Stromal cell of bone marrow (primary cell): Measurements from ENCODE around the gene EWSR1.

ENCODE experiments used
- DNase-seq: peaks from one replicate; pipeline ENCODE4 v3.0.0-alpha.2; 2012; ENCODE audit warnings: low read depth

Gene EWSR1

DNA sequence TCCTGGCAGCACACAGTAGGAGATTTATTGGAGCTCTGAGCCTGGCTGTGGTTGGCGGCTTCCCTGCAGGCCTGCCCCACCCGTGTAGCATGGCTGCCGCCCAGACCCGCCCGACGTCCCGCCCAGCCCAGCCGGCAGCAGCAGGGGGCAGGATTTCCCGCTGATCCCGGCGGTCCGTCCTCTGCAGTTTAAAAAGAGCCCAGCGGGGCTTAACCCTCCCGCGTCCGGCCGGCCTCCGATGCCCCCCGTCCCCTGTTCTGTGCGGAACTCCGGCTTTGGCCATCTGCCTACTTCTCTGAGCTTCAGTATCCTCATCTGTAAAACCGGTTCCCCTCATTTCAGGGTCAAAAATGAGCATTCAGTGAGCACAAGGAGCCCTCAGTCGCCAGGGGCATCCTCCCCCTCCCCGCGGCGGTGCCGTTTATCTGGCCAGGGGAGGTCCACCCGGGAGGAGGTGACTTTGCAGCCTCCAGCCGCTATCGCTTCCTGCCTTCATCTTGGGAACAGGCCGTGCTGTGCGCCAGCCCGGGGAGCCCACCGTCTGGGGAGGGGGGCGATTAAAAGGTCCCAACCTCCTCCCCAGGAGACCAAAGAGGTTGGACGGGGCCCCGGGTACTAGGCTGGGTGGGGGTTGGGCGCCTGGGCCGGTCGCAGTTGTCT is 38.2 kb downstream of the EWSR1 start, which contains the start of gene GAS2L1:
GAS2L1 (plus strand) TSS at position 476 of the 660 bp plus-strand sequence. CDS start 1,456 bp downstream, outside the sequence.
- peak; percentile 68 for DNase-seq

DNA sequence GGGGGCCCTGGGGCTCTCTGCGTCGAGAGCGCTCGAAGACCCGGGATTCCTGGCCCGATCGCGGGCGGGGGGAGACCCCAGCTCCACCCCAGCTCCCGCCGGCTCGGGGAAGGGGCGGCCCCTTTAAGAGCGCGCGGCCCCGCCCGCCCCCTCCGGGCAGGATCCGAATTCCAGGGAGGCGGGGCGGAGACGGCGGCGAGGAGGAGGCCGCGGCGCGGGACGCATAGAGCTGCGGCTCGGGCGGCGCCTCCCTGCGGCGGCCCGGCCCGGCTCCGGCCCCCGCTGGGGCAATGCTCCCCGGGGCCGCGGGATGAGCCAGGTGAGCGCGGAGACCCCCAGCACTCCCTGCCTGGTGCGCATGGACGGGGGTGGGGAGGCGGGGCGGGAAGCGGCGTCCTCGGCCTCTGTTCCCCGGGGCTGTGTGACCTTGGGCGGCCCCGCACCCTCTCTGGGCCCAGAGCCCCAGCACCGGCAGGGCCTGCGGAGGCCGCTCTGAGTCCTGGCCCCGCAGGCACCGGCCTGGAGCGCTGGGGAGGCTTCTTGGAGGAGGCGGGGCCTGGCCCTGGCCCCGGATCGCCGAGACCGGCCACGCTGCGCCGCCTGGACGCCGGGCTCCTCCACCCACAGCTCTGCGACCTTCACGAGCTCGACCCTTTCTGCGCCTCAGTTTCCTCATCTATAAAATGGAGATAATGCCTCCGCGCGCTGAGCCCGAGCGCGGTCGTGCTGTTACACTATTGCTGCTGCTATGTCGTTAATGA is 38.9 kb downstream of the EWSR1 start:
- peak; percentile 51 for DNase-seq

DNA sequence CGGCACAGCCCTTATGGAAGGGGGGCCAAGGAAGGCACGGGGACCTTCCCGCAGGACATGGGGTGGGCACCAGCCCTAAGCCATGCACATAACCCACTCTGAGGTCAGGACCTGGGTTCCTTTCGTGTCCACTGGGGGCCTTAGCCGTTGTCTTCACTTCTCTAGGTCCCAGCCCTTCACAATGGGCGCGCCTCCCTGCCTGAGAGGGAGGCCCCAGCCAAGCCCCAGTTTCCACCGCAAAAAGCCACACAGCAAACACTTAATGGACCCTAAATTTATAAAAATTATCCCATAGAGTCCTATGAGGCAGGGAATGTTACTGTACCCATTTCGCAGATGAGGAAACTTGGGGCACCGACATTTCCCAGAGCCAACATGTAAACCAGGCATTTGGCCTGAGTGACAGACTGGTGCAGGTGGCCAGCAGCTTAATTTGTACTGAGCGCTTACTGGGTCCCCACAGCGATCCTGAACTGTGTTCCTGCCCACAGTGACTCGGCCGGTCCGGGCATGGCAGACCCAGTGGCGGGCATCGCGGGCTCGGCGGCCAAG is 39.6 kb downstream of the EWSR1 start:
- no peak for DNase-seq

DNA sequence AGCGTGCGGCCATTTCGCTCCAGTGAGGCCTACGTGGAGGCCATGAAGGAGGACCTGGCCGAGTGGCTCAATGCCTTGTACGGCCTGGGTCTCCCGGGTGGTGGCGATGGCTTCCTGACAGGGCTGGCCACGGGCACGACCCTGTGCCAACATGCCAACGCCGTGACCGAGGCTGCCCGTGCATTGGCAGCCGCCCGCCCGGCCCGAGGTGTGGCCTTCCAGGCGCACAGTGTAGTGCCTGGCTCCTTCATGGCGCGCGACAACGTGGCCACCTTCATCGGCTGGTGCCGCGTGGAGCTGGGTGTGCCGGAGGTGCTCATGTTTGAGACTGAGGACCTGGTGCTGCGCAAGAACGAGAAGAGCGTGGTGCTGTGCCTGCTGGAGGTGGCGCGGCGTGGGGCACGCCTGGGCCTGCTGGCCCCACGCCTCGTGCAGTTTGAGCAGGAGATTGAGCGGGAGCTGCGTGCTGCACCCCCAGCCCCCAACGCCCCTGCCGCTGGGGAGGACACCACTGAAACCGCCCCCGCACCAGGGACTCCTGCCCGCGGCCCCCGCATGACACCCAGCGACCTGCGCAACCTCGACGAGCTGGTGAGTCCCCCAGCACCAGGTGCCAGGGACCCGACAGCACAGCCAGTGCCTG is 40.2 kb downstream of the EWSR1 start:
- DNase-seq: no peak

DNA sequence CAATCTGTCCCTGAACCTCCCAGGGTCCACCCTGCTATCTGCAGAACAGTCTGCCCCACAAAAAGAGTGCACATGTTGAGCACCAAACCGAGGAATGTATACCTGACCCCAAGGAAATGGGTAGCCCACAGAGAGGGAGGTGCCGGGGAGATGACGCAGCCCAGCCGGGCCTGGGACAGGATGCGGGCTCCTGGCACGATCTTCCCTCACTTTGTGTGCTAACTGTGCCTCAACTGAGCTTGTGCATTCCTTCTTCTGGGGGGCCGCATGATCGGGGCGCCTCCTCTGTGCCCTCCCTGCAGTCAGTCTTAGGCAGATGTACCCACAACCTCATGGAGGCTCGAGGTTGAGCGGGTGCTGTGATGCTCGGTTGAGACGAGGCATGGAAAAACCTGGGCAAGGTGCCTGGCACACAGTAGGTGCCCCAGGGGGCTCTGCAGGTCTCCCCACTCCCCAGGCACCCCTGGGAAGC is 40.8 kb downstream of the EWSR1 start:
- no peak for DNase-seq

DNA sequence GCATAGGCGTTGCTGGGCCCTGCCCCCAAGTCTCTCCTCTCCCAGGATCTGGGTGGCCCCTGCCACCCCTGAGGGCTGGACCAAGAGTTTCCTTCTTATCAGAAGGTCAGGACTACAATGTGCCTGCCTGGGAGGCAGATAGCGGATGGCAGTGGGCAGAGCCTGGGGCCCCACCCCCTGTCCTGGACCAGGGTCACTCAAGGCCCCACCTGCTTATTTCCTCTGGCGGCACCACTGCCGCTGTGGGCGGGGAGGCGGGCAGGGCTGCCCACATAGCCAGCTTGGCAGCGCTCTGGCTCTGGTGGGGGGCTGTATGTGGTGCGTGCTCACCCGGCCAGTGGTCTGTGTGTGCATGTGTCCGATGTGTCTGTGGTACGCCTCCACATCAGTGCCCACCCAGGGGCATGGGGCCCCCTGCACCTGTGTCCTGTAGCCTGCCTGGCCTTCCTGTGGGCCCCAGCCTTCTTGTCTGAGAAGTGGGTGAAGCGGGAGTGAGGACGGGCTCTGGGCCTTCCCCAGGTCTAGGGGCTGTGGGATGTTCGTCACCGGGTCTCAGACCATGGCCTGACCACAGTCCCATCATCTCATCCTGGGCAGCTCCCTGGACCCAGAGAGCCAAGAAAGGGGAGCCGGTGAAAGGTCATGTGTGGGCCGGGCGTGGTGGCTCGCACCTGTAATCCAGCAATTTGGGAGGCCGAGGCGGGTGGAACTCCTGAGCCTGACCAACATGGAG is 41.4 kb downstream of the EWSR1 start:
- no peak for DNase-seq

DNA sequence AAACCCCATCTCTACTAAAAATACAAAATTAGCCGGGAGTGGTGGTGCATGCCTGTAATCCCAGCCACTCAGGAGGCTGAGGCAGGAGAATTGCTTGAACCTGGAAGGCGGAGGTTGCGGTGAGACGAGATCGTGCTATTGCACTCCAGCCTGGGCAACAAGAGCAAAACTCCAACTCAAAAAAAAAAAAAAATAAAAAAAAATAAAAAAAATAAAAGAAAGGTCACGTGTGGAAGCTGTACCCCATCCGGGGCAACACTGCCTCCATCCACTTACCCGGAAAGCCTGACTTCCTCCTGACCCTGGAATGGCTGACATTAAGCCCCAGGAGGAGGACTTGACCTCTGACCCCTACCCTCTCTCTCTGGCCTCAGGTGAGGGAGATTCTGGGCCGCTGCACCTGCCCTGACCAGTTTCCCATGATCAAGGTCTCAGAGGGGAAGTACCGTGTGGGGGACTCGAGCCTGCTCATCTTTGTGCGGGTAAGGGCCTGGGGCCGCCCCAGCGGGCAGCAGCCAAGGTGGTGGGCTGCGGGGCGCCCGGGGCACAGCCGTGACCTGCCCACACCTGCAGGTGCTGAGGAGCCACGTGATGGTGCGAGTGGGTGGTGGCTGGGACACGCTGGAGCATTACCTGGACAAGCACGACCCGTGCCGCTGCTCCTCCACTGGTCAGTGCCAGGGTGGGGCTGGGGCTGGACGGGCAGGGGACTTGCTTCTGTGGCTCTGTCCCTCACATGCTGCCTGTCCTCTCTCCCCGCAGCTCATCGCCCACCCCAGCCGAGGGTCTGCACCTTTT is 42.2 kb downstream of the EWSR1 start:
- DNase-seq: no peak

DNA sequence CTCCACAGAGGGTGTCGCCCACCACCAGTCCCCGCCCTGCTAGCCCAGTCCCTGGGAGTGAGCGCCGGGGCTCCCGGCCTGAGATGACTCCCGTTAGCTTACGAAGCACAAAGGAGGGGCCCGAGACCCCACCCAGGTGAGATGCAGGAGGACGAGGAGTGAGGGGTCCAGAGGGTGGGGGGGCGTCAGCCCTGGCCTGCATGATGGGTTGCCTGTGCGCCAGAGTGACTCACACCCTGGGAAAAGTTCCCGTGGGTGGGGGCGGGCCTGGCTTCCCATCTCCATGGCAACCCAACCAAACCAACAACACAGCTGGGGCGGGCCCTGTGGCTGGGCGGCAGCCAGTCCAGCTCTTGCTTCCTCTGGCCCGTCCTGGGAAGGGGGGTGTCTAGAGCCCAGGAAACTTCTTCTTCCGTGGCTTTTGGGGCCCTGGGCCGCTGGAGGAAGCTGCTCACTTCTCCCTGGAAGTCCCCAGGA is 42.8 kb downstream of the EWSR1 start:
- peak; percentile 97 for DNase-seq

DNA sequence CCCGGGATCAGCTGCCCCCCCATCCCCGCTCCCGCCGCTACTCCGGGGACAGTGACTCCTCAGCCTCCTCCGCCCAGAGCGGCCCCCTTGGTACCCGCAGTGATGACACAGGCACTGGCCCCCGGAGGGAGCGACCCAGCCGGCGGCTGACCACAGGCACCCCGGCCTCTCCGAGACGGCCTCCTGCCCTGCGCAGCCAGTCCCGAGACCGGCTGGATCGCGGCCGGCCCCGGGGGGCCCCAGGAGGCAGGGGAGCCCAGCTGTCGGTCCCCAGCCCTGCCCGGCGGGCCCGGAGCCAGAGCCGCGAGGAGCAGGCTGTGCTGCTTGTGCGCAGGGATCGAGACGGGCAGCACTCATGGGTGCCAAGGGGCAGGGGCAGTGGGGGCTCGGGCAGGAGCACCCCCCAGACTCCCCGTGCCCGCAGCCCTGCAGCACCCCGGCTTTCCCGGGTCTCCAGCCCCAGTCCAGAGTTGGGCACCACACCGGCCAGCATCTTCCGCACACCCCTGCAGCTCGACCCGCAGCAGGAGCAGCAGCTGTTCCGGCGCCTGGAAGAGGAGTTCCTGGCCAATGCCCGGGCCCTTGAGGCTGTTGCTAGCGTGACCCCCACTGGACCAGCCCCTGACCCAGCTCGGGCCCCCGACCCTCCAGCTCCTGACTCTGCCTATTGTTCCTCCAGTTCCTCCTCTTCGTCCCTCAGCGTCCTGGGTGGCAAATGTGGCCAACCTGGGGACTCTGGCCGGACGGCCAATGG is 43.6 kb downstream of the EWSR1 start:
- no peak for DNase-seq

DNA sequence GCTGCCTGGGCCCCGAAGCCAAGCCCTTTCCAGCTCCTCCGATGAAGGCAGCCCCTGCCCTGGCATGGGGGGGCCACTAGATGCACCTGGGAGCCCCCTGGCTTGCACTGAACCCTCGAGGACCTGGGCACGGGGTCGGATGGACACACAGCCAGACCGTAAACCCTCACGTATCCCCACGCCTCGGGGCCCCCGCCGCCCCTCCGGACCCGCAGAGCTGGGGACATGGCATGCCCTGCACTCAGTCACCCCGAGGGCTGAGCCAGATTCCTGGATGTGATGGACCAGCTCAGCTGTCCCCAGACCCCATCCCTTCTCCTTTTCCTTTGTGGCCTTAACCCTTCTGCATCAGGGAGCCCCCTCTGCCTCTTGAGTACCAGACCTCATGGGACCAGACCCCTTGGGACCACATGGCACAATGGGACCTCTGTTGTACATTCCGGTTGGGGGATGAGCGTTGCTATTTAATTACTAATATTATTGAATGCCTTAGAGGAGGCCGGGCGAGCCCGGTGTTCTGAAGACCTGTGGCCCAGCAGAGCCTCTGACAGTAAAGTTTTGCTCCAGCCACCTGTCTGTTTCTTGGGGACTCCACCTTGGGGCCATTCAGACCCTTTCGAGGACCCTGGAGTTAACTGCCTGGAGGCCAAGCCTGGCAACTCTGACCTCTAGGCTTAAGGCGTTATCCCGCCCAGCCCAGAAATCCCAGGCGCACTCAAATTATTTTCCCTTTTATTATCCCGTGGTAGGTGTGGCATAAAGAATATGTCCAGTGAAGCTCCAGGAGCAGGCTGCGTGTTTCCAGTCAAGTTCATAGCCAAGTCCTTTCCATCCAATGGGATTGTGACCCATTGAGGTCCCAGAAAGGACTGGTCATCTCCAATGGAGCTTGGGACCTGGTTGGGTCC is 44.4 kb downstream of the EWSR1 start:
- DNase-seq: no peak

DNA sequence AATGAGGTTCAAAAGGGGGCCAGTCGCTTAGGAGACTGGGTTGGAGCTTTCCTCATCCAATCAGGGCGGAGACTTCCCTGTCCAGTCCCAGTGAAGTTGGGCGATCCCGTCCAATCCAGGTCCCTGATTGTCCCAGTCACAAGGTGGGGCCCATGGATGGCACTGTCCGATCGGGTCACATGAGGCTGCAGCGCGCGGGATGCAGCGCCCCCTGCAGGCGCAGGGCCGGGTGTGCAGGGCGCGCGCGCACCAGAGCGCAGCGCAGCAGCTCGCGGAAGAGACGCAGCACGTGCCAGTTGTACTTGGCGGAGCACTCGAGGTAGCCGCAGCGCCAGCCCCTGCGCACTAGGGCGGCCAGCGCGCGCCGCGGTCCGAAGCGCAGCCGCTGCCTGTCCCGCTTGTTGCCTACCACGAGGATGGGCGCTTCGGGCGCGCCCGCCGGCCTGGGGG is 45.1 kb downstream of the EWSR1 start:
- DNase-seq: no peak

DNA sequence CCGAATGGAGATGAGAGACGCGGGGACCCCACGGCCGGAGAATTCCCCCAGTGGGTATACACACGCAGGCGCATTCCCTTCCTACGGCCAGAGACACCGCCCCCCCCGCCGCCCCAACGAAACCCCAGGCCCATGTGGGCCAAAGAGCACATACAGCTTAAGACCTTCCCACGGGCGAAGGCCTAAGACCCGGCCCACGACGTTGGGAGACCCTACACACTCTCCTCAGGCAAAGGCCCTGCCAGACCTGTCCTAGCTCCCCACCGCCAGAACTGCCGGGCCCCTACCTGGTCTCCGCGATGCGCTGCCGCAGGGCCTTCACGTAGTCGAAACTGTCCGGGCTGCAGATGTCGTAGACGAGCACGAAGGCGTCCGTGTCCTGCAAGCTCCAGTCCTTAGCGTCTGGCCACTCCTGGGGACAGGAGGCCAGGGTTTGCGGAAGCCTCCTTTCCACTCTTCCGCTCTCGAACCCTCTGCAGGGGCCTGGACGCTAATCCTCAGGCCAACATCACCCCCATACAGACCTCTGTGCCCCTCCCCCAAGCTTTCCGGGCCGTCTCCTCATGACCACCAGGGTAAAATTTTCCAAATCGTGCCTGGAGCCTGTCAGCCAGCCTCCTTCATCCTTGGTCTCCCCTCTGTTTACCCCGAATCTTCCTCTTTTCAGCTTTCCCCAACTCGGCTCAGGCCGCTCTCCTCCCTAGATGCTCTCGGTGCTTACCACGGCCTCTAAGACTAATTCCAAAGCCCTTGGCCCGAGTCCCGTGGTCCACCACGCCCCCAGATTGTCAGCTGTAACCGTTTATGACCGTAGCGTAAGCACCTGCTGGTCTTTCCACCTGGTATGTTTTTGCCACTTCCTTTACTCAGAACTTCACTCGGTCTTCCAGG is 45.8 kb downstream of the EWSR1 start:
- DNase-seq: no peak

DNA sequence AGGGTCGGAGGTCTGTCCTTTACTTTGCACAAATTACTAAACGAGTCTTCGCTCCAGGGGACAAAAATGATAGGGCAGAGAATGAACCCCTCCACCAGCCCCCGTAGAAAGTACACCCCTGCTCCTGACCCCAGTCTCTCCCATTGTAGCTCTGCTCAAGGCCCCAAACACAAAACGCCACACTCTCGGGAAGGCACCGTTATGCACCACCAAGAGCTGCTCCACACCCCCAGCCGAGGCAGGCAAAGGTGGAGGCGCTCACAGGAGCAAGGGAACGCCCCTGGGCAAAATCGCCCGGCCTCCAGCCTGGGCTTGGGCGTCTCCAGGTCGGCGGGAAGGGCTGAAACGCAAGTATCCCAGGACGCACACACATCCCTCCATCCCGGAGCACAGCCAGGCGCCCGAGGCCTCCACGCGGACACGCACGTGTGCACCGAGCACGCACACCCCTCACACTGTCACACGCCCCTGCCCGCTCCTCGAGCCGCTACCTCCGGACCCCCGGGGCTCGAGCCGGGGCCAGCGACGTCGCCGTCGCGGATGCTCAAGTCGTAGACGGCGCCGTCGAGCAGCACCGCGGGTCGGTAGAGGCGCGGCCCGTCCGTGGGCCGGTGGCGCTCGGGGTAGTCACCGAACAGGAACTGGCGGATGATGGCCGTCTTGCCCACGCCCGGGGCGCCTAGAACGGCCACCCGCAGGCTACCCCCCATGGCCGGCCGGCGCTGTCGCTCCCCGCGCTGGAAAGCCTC is 46.6 kb downstream of the EWSR1 start:
- no peak for DNase-seq

DNA sequence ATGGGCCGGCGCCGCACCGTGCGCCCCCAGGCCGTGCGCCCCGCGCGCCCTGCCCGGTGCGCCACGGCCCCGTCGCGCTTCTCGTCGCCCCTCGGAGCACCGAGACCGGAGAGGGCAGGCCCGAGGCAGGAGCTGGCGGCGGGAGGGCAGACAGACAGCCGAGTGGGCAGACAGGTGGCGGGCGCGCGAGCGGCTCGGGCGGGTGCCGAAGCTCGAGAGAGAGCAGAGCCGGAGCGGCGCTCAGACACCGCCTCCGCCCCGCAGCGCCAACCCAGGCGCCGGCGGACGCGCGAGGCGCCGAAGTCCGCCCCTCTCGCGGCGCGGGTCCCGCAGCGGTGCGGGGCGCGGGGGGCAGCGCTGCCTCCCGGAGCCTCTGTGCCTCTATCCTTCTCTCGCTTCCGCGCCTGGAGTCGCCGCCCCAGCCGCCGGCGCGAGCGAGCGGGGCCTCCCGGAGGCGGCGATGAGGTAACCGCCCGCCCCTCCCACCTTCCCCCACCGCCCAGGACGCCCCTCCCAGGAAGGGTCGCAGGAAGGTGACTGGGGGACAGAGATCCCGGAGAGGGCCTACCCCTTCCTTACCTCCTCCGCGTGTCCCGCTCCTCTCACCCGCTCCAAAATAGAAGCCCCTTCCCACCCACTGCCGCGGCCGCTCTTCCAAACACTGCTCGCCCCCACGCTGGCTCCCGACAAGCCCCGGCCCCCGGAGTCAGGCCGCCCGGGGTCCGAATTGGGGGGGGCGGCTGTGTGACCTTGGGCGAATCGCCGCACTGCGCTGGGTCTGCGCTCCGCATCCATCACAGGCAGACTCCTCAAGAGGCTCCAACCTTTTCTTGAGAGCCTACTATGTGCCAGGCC is 47.4 kb downstream of the EWSR1 start, which contains the start of gene RASL10A:
RASL10A (minus strand) TSS at position 412 of the 855 bp plus-strand sequence. CDS start 451 bp downstream, outside the sequence.
- DNase-seq: no peak

DNA sequence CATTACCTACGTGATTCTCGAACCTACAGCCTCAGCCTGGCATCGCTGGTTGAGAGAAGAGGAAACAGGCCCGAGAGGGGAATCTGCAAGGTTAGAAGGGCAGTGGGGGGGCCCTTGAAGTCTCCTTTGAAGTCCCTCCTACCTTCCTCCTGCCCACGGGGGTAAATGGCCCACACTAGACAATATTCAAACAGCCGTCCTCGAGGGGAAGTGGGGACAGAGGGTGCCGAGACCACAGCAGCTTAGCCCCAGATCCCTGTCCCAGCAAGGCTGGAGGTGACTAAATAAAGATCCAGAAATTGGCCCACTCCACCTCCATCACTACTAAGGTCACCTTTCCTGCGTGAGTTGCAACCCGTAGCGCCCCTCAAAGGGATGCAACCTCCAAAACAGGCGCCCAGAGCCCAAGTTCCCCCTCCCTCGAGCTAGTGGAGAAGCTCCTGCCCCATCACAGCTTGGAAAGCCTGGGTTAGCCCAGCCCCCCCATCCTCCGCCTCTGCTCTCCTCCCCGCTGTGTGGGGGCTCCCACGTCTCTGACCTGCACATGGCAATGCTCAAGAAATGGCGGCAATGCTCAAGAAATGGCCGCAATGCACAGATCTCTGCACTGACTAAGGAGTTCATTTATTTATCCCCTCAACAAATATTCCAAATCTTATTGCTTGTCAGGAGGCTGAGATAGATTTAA is 48.2 kb downstream of the EWSR1 start:
- no peak for DNase-seq
